Central memory CD4-positive, alpha-beta T cell (primary cell): ENCODE results near the gene DACH1.

Experiments used
- DNase-seq: peaks from one replicate; pipeline ENCODE4 v3.0.0; 2022

Gene DACH1

DNA sequence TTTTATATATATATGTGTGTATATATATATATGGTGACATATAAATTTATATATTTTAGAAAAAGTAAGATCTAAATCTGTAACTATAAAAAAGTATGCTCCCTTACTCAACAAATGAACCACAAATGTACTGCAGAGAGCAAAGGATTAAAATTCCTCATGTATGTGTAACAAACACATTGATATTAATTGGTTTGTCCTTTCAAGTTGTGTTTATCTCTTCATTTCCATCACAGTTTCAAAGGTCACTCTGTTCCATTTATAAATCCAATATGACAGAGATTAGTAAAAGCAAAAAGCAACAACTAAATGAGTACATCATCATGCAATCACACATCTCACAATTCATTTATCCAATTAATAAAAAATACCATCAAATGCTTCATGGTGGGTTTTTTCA is 247.9 kb downstream of the DACH1 start:
- no peak for DNase-seq

DNA sequence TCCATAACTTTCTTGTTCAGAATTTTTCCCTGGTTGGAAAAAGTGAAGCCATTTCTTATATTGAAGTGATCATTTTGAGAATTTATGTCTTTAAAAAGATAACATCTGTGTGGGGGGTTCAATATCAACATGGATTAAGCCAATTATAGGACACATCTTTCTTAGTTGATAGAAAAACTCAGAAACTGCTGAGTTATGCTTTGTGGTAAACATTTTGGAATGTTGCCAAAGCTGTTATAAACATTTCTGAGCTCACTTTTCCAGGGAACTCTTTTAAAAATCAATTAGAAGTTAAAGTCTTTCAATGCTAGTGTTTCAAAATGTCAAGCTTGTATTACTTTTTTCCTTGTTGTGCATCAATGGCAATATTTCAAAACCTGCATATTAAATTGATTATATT is 248.8 kb downstream of the DACH1 start:
- no peak for DNase-seq

- no peak for DNase-seq
Observed at GRCh38 chr13:71617265-71617664, 249.7 kb downstream of the DACH1 start.

DNA sequence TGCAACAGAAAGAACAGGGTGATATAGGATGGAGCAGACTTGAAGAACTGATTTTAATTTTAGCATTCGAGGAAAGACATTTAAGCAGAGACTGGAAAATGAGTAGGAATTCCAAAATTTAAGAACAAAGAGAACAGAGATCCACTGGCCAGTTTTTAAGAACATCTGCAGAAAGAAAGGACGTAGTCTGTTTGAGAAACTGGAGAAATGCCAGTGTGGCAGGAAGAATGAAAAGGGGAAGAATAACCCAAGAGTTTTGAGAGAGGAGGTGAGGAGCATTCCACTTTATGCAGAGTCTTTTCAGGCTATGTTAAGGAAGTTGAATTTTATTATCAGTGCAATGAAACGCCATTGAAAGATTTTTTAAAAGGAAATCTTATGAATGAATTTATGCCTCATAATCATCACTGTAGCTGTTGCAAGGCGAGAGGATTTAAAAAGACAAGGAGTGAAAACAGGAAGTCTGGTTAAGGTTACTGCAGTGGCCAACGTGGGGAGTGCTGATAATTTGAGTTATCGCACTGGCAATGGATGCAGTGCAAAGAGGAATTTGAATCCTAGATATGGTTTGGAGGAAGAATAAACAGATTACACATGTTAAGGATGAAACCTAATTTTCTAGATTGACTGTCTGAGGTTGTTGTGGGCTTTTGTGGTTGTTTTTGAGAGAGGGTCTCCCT is 253.8 kb downstream of the DACH1 start:
- no peak for DNase-seq

DNA sequence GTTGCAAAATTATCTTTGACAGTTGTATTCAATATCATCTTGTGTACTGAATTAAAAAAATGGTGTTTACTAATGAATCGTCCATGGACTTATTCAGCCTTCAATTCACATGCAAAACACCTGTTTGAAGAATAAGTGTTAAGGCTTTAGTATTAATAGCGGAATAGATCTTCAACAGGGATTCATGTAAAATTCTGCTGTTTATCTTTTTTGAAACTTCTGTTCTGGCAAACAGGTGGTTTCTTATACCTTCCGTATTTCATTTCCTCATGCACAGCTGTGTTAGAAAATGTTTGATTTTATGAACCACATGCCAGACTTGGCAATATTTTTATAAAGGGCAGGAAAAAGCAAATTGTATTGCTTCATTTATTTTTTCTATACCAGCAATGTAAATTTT is 255.7 kb downstream of the DACH1 start:
- no peak for DNase-seq

DNA sequence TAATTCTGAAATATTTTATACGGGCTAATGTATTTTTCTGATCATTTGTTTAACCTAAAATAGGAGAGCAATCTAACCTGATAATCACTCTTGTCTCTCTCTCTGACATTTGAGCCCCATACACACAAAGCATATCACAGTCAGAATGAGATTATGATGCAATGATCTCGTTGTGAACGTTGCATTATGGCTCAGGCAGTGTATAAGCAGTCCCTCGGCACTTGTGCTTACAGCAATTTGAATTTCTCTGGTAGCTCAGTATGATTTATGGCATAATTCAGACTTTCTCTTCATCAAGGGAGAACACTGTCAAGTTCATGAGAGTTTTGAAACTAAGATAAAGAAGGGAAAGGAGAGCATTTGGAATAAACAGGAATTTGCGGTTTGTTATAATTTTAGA is 256.1 kb downstream of the DACH1 start:
- DNase-seq = no peak

- no peak for DNase-seq
Observed at GRCh38 chr13:71609271-71609670, 257.7 kb downstream of the DACH1 start.

DNA sequence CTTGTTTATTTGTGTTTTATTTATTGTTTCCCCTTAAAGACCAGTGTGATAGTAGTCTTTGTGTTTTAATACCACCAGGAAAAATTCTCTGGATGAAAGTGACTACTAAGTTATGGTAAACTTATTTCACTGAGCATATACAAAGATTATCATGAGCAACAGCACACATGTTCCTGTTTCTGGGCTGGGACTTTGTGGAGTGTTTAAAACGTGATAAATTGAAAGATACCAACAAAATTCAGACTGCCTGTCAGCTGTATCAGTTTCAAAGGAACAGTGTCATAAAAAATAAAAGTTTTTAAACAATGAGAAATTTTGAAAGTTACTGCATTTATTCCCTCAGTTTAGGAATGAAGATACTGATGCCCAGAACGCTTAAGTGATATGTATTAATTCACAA is 259.4 kb downstream of the DACH1 start:
- no peak for DNase-seq

DNA sequence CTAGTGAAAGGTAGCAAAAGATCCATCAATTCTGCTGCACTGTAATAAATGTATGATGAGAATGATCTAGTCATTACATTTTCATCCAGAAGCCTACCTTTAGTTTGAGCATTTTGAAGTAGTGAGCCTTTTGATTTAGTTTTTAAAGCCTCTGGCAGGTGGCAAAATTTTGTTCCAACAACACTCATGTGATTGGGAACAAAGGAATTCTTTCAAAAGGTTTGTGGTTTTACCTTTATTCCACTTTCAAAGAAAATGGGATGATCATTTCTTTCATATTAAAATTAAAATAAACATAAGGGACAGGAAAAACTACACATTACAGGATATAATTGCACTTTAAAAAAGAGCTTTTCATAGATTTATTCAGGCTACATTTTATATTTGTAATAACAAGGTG is 260.2 kb downstream of the DACH1 start:
- no peak for DNase-seq

DNA sequence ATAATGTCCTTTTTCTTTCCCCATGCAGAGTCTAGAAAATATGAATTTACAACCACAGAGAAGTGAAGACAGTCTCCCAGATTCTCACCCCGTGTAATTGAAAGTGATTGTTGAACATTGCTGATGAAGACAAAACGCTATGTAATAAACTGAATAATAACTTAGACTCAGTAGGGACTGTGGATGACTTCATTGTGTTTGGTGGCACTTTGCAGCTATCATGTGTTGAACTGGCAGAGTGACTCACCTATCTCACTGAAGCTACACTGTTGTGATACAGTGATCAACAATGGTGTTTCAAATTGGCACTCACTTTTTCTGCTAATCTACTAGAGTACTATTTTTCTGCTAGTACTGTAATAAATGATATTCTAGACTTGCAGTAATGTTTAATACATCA is 261.3 kb downstream of the DACH1 start:
- no peak for DNase-seq

GRCh38 chr13:71603255-71603654 is 263.7 kb downstream of the DACH1 start:
- DNase-seq = no peak

DNA sequence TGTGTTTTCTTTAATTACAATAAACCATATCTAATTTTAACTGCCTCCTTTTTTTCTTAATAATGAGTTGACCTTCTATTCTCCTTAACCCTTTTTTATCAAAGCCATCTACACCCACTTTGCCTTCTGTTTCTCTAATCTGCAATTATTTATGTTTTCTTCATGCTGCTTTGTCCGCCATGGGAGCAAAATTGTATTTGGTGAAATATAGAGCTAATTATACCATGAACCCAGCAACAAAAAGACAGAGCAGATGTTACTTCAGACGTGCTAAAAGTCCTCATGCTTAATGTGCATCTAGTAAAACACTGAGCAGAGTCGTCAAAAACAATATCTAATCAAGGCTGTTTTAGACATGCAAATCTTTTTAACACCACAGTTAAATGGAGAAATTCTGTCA is 264.7 kb downstream of the DACH1 start:
- DNase-seq = no peak

DNA sequence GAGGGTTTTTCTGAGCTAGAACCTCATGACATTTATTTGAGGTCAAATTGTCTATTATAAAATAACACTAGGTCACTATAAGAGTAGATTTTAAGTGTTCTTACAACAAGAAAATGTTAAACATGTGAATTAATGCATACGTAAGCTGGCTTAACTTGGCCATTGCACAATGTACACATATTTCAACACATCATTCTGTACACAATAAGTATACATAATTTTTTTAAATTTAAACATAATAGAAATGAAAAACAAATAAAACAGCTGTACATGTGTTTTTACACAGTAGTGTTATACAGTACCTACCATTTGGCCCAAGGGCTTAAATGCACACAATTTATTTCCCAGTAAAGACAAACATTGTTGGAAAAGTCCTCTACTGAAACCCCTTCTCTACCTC is 269.9 kb downstream of the DACH1 start:
- DNase-seq = no peak

- no peak for DNase-seq
Observed at GRCh38 chr13:71596116-71596515, 270.9 kb downstream of the DACH1 start.

DNA sequence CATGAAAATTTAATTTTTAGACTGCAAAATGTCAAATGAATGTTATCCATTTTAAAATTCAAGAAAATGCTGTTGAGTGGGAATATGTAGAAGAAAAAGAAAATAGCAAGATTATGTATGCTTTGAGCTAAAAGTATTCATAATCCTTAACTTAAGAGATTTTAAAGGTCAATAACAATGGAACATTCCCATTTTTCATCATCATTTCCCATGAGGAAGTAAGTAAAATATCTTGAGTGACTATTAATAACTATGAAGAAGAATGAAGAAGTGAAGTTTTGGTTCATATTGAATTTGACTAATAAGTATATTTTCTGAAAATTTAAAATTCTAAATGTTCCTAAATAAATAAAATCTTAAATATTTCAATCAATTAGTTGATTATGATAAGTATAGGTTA is 273.4 kb downstream of the DACH1 start:
- DNase-seq = no peak

GRCh38 chr13:71591374-71591773 is 275.6 kb downstream of the DACH1 start:
- no peak for DNase-seq

- no peak for DNase-seq
Observed at GRCh38 chr13:71590654-71591148, 276.3 kb downstream of the DACH1 start.

GRCh38 chr13:71589032-71589431 is 278.0 kb downstream of the DACH1 start:
- DNase-seq = no peak

DNA sequence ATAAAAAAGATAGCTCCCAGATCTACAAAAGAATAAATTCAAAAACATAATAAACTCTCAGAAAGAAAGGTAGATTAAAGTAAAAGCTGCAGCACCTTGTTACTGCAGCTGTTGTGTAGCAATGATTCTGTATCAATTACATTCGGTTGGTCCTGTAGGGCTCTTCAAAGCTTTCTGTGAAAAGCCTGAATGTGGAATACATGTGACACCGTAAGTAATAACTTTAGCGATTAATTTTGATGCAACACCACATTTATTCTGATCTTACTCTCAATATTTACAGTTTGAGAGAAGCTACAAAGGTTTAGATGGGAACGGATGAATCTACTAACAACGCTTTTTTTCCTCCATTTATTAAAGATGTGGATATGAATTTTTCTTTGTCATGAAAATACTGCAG is 279.2 kb downstream of the DACH1 start:
- no peak for DNase-seq

GRCh38 chr13:71587193-71587592 is 279.8 kb downstream of the DACH1 start:
- no peak for DNase-seq

DNA sequence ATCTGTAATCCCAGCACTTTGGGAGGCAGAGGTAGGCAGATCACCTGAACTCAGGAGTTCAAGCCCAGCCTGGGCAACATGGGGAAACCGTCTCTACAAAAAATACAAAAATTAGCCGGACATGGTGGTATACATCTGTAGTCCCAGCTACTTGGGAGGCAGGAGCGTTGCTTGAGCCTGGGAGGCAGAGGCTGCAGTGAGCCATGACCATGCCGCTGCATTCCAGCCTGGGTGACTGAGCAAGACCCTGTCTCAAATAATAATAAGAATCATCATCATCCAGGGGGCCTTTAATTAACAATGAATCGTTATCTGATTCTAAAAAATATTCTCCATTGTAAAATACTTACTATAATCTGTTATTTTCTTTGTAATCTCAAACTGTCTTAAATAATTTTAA is 283.4 kb downstream of the DACH1 start:
- DNase-seq = no peak

DNA sequence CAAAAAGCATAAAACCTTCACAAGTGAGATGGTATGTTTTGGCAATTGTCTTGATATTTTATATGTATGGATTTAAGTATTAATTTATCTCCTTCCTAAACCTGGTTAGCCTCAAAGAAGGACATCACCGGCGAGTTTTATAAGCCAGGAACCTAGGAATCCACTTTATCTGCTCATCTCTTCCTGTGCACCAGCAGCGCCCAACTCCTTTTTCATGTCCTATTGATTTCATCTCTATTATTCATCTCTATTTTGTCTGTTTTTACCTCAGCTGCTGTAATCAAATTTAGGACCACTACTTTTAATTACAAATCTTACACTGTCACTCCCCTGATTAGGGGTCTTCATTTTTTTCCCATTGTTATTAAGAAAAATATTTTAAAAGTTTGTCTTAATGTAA is 286.4 kb downstream of the DACH1 start:
- no peak for DNase-seq

GRCh38 chr13:71578048-71578447 is 289.0 kb downstream of the DACH1 start:
- DNase-seq = no peak

GRCh38 chr13:71577127-71577526 is 289.9 kb downstream of the DACH1 start:
- DNase-seq = no peak

- DNase-seq = no peak
Observed at GRCh38 chr13:71576571-71576970, 290.4 kb downstream of the DACH1 start.
